ENCODE results near the gene ADAM30.
"Not testable (repeated sequence)": the region's sequence is repeated elsewhere in the genome, so short reads cannot be mapped to it uniquely, and the experiment has no call there.

DNA sequence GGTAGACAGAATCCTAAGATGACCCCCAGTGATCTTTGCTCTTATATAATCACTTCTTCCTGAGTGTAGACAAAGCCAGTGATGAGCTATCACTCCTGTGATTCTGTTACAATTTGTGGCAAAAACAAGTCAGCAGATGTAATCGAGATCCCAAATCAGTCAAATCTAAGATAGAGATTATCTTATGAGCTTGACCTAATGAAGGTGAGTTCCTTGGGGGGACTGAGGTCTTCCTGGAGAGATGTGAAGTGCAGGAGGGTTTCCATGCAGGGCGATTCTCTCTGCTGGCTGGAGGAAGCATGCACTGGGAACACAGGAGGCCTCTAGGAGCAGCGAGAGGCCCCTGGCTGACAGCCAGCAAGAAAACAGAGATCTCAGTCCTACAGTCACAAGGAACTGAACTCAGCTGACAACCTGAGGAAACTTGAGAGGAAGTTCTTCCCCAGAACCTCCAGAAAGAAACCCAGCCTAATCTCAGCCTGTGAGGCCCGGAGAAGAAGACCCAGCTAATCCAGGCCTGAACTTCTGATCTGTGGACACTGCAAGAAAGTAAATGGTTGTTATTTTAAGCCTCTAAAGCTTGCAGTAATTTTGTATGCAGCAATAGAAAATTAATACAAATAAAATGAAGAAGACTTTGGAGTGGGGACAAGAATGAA, 37.6 kb downstream of the ADAM30 start:
- TF ChIP-seq, protein P1, sequence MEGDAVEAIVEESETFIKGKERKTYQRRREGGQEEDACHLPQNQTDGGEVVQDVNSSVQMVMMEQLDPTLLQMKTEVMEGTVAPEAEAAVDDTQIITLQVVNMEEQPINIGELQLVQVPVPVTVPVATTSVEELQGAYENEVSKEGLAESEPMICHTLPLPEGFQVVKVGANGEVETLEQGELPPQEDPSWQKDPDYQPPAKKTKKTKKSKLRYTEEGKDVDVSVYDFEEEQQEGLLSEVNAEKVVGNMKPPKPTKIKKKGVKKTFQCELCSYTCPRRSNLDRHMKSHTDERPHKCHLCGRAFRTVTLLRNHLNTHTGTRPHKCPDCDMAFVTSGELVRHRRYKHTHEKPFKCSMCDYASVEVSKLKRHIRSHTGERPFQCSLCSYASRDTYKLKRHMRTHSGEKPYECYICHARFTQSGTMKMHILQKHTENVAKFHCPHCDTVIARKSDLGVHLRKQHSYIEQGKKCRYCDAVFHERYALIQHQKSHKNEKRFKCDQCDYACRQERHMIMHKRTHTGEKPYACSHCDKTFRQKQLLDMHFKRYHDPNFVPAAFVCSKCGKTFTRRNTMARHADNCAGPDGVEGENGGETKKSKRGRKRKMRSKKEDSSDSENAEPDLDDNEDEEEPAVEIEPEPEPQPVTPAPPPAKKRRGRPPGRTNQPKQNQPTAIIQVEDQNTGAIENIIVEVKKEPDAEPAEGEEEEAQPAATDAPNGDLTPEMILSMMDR (IDR thresholded peaks at IDR 0.05): not testable (repeated sequence)
- TF ChIP-seq POLR2AphosphoS5 (IDR thresholded peaks at IDR 0.05; ENCODE audit: low read depth, low read length); SIN3A (IDR thresholded peaks at IDR 0.05; ENCODE audit: borderline replicate concordance, insufficient read depth, low read depth, low read length): not testable (repeated sequence)
- TF ChIP-seq, protein P2, sequence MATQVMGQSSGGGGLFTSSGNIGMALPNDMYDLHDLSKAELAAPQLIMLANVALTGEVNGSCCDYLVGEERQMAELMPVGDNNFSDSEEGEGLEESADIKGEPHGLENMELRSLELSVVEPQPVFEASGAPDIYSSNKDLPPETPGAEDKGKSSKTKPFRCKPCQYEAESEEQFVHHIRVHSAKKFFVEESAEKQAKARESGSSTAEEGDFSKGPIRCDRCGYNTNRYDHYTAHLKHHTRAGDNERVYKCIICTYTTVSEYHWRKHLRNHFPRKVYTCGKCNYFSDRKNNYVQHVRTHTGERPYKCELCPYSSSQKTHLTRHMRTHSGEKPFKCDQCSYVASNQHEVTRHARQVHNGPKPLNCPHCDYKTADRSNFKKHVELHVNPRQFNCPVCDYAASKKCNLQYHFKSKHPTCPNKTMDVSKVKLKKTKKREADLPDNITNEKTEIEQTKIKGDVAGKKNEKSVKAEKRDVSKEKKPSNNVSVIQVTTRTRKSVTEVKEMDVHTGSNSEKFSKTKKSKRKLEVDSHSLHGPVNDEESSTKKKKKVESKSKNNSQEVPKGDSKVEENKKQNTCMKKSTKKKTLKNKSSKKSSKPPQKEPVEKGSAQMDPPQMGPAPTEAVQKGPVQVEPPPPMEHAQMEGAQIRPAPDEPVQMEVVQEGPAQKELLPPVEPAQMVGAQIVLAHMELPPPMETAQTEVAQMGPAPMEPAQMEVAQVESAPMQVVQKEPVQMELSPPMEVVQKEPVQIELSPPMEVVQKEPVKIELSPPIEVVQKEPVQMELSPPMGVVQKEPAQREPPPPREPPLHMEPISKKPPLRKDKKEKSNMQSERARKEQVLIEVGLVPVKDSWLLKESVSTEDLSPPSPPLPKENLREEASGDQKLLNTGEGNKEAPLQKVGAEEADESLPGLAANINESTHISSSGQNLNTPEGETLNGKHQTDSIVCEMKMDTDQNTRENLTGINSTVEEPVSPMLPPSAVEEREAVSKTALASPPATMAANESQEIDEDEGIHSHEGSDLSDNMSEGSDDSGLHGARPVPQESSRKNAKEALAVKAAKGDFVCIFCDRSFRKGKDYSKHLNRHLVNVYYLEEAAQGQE (IDR thresholded peaks at IDR 0.05; ENCODE audit: insufficient read depth in 1 of 2, low read depth in 2 of 2, low read length in 1 of 2): not testable (repeated sequence)
